Mammary epithelial cell (primary cell): ENCODE results near the gene GPER1.

Source experiments
- EZH2 ChIP-seq: IDR thresholded peaks from 2 replicates; pipeline ENCODE4 v1.6.1; 2012; ENCODE audit warnings: low read length, inconsistent platforms, borderline replicate concordance
- TF ChIP-seq, protein P1 (sequence below), 2 donors: IDR thresholded peaks in 1 of 2; conservative IDR thresholded peaks in 1 of 2; 2 replicates each; pipeline ENCODE4 v1.5.1; 2011 to 2012; ENCODE audit warnings: inconsistent platforms in 2 of 2, low read length in 2 of 2, mild to moderate bottlenecking in 2 of 2, control low read depth in 1 of 2, low read depth in 1 of 2; ENCODE audit not compliant: insufficient read depth in 1 of 2; ENCODE audit errors: extremely low read depth in 1 of 2

DNA sequence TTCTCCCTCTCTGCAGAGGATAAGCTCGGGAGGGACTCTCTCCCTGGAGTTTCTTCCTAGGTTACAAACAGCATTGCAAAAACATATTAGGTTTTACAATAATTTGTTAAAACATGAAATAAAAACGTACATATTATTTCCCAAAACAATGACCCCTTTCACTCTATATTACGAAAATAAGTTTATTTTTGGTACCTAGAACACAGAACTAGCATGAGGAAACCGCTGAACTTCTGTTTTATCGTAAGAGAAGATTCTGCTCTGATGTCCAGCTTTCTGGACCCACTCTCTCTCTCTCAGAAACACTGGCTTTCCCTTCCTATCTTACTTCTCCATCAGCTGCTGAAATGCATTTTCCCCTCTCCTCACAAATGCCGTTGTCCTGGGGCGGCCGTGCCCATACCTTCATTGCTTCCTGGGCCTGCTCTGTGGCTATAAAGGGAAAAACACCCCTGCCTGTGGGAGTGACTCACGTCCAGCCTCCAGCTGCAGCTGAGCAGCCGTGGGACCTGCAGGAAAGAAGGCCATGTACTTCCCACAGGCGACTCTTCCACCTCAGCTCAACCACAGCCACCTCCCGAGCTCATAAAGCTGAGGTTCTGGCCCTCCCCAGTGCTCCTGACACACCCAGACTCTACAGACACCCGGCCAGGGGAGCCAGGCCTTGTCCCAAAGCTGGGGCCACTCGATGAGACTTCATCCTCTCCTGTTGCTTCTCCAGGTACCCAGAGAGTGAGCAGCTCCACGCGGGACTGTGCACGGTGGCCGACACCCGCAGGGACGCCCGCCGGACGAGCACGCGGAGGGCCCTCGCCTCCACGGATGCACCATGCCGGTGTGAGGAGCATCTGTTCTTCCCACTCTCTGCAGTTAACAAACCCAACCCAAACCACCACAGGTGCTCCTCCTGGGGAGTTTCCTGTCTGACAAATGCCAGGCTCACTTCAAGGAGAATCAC, 3.1 kb downstream of the GPER1 start:
- TF ChIP-seq EZH2 = no peak
- TF ChIP-seq, protein P1, sequence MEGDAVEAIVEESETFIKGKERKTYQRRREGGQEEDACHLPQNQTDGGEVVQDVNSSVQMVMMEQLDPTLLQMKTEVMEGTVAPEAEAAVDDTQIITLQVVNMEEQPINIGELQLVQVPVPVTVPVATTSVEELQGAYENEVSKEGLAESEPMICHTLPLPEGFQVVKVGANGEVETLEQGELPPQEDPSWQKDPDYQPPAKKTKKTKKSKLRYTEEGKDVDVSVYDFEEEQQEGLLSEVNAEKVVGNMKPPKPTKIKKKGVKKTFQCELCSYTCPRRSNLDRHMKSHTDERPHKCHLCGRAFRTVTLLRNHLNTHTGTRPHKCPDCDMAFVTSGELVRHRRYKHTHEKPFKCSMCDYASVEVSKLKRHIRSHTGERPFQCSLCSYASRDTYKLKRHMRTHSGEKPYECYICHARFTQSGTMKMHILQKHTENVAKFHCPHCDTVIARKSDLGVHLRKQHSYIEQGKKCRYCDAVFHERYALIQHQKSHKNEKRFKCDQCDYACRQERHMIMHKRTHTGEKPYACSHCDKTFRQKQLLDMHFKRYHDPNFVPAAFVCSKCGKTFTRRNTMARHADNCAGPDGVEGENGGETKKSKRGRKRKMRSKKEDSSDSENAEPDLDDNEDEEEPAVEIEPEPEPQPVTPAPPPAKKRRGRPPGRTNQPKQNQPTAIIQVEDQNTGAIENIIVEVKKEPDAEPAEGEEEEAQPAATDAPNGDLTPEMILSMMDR (conservative IDR thresholded peaks at IDR 0.05 in 1 of 2, IDR thresholded peaks at IDR 0.05 in 1 of 2; ENCODE audit: extremely low read depth in 1 of 2, insufficient read depth in 1 of 2, low read depth in 1 of 2, low read length in 2 of 2) = no peak
